HG02763 (cell line): ENCODE measurements around the gene VPS13C.

ENCODE experiments used
- ATAC-seq: cut with Tn5 transposase; IDR thresholded peaks from one replicate; pipeline ENCODE4 v1.9.1; 2021; ENCODE audit warnings: mild to moderate bottlenecking, moderate library complexity; ENCODE audit not compliant: unreplicated experiment

Gene VPS13C

GRCh38 chr15:61824291-61824690, 236.0 kb downstream of the VPS13C start:
- ATAC-seq, result no peak

- ATAC-seq, result no peak
These were observed 237.7 kb downstream of the VPS13C start for GRCh38 chr15:61822511-61822910.

GRCh38 chr15:61820951-61821350, 239.3 kb downstream of the VPS13C start:
- no peak for ATAC-seq

- ATAC-seq, result no peak
These were observed 240.0 kb downstream of the VPS13C start for GRCh38 chr15:61820212-61820611.

- ATAC-seq, result no peak
These were observed 240.9 kb downstream of the VPS13C start for GRCh38 chr15:61819386-61819785.

- no peak for ATAC-seq
These were observed 241.4 kb downstream of the VPS13C start for GRCh38 chr15:61818801-61819200.

GRCh38 chr15:61816856-61817255, 243.4 kb downstream of the VPS13C start:
- no peak for ATAC-seq

GRCh38 chr15:61815356-61816083, 244.7 kb downstream of the VPS13C start:
- ATAC-seq, result no peak

GRCh38 chr15:61812476-61812875, 247.8 kb downstream of the VPS13C start:
- ATAC-seq, result no peak

- ATAC-seq, result no peak
These were observed 248.3 kb downstream of the VPS13C start for GRCh38 chr15:61811952-61812351.

- no peak for ATAC-seq
These were observed 251.0 kb downstream of the VPS13C start for GRCh38 chr15:61809216-61809615.

- ATAC-seq, result no peak
These were observed 252.8 kb downstream of the VPS13C start for GRCh38 chr15:61807281-61807929.
